Tibial artery (tissue), 4 donors: ENCODE results near the gene SCAF8.

Source experiments
- DNase-seq, 2 donors: peaks; one replicate each; pipeline ENCODE4 v3.0.0-alpha.2; 2019
- H3K27ac ChIP-seq, 2 donors: fragments of 200-600 bp; sonication (generic) in 1 of 2; 1 replicate in 1 of 2; 2 replicates in 1 of 2; pipeline ENCODE4 v1.5.1; 2018 to 2019; ENCODE audit warnings: mild to moderate bottlenecking in 1 of 2
- H3K27me3 ChIP-seq, 2 donors: fragments of 200-600 bp; sonication (generic) in 1 of 2; one replicate each; pipeline versions ENCODE4 v1.5.1 to v1.6.0; 2016 to 2019
- H3K36me3 ChIP-seq, 3 donors: fragments of 200-600 bp; sonication (generic) in 2 of 3; one replicate each; pipeline ENCODE4 v1.5.1; 2016 to 2019; ENCODE audit warnings: mild to moderate bottlenecking in 2 of 3
- H3K4me1 ChIP-seq, 4 donors: fragments of 200-600 bp; sonication (generic) in 2 of 4; 1 replicate in 3 of 4; 2 replicates in 1 of 4; pipeline ENCODE4 v1.5.1; 2016 to 2019
- H3K4me3 ChIP-seq, 2 donors: fragments of 200-600 bp; sonication (generic) in 1 of 2; 1 replicate in 1 of 2; 2 replicates in 1 of 2; pipeline ENCODE4 v1.5.1; 2018 to 2019; ENCODE audit warnings: mild to moderate bottlenecking in 2 of 2
- H3K9me3 ChIP-seq, 3 donors: fragments of 200-600 bp; sonication (generic) in 1 of 3; one replicate each; pipeline ENCODE4 v1.5.1; 2016 to 2019
- CTCF ChIP-seq, 2 experiments: fragments of 200-600 bp in 1 of 2; fragments of 450-650 bp in 1 of 2; IDR thresholded peaks; one replicate each; pipeline ENCODE4 v1.5.1; 2017 to 2019; ENCODE audit warnings: antibody characterized with exemption in 2 of 2, mild to moderate bottlenecking in 1 of 2, moderate library complexity in 1 of 2
- intact Hi-C: fragments of 100-400 bp; cut with DNase I; formaldehyde crosslinking; loops from one replicate; pipeline ENCODE4 v1.15.0; 2023; ENCODE audit warnings: low total_unique reads

SCAF8 gene

GRCh38 chr6:154733183-154733625 is at the start of gene SCAF8:
SCAF8 (plus strand) TSS chr6:154733416; CDS start chr6:154733901, 485 bp downstream.
- peaks cover 0 to 50% (median 38%) of the 10 kb centered on the region in 4 donors for H3K4me1 ChIP-seq
- no peaks in the 10 kb centered on the region for H3K27me3 ChIP-seq
- no peaks in the 10 kb centered on the region for H3K36me3 ChIP-seq
- peak; percentile 74 to 92 for TF ChIP-seq CTCF (IDR thresholded peaks at IDR 0.05)
- intact Hi-C loops, result loop anchor here (5.0 kb wide), 1 partner anchor 69 kb away; no protein-coding TSS in a partner anchor
- H3K4me3 ChIP-seq, result peak within 1 kb of the TSS; percentile 82 to 97
- H3K9me3 ChIP-seq, result no peaks in the 10 kb centered on the region
- peak; percentile 65 to 88 for DNase-seq
- H3K27ac ChIP-seq, result peak within 1 kb of the TSS; percentile 95 to 99

GRCh38 chr6:154683756-154684523 is 49.3 kb upstream of the SCAF8 start:
- Histone ChIP-seq H3K4me3 (no peak overlapping the region), H3K4me1 (no peaks in the 10 kb centered on the region), H3K9me3 (no peaks in the 10 kb centered on the region), H3K27ac (no peak overlapping the region), H3K36me3 (no peaks in the 10 kb centered on the region), H3K27me3 (no peaks in the 10 kb centered on the region)
- DNase-seq, result no peak
- intact Hi-C loops, result no loop called here
- no peak for TF ChIP-seq CTCF (IDR thresholded peaks at IDR 0.05)

- no peak overlapping the region for H3K4me3 ChIP-seq
- no peaks in the 10 kb centered on the region for H3K9me3 ChIP-seq
- H3K27ac ChIP-seq, result no peak overlapping the region
- no peaks in the 10 kb centered on the region for H3K36me3 ChIP-seq
- no peaks in the 10 kb centered on the region for H3K27me3 ChIP-seq
- TF ChIP-seq CTCF (IDR thresholded peaks at IDR 0.05), result no peak
- DNase-seq, result no peak
- intact Hi-C loops, result no loop called here
- H3K4me1 ChIP-seq, result no peaks in the 10 kb centered on the region
Observed at GRCh38 chr6:154686162-154686561, 47.1 kb upstream of the SCAF8 start.

- TF ChIP-seq CTCF (IDR thresholded peaks at IDR 0.05), result no peak
- Histone ChIP-seq H3K4me3 (no peak overlapping the region), H3K27ac (no peak overlapping the region), H3K27me3 (no peaks in the 10 kb centered on the region), H3K9me3 (no peaks in the 10 kb centered on the region), H3K4me1 (no peaks in the 10 kb centered on the region), H3K36me3 (no peaks in the 10 kb centered on the region)
- intact Hi-C loops, result no loop called here
- no peak for DNase-seq
Observed at GRCh38 chr6:154689493-154690255, 43.5 kb upstream of the SCAF8 start.

- Histone ChIP-seq H3K27ac (no peak overlapping the region), H3K9me3 (no peaks in the 10 kb centered on the region), H3K27me3 (no peaks in the 10 kb centered on the region), H3K4me1 (no peaks in the 10 kb centered on the region), H3K4me3 (no peak overlapping the region), H3K36me3 (no peaks in the 10 kb centered on the region)
- TF ChIP-seq CTCF (IDR thresholded peaks at IDR 0.05), result no peak
- no peak for DNase-seq
- intact Hi-C loops, result no loop called here
Observed at GRCh38 chr6:154690857-154691256, 42.4 kb upstream of the SCAF8 start.
